HepG2 (cell line): ENCODE results near the gene FBXO5. TPM values are rescaled to one million over a fixed set of nuclear protein-coding genes. Genes with fewer than 3 reads are reported as not detected.

Source experiments
- ATAC-seq: fragments of 200-7000 bp; cut with Tn5 transposase; 3 replicates; pipeline ENCODE4 v1.9.1; 2020; ENCODE audit warnings: mild to moderate bottlenecking, moderate library complexity
- BruUV-seq: library from RNA; stranded (reverse); fragments of 400-500 nt; replicated peaks from 2 replicates; lab custom pipeline; 2021; lab: Mats Ljungman, UMichigan
- CTCF ChIA-PET: fragments of 300-600 bp; formaldehyde crosslinking; extraction: SDS; loops from one replicate; lab custom pipeline; 2021; ENCODE audit warnings: low total read pairs, inconsistent platforms, low intra/inter-chr PET ratio; lab: Yijun Ruan, JAX
- POLR2A ChIA-PET: fragments of 350-600 bp; sonication (Branson Sonifier 250); formaldehyde crosslinking; loops from one replicate; lab custom pipeline; 2020; ENCODE audit warnings: antibody characterized with exemption, inconsistent platforms; lab: Yijun Ruan, JAX
- DNase-seq: peaks from one replicate; pipeline ENCODE4 v3.0.0-alpha.2; 2015; ENCODE audit warnings: low spot score
- FAIRE-seq: peaks from 3 replicates; lab custom pipeline; 2011; peaks lifted over from hg19 to GRCh38; lab: Jason Lieb, UNC
- H2AFZ ChIP-seq: one replicate; pipeline ENCODE4 v1.6.1; 2011; ENCODE audit warnings: low read length, inconsistent platforms
- H3K27ac ChIP-seq: fragments of 300-600 bp; 3 replicates; pipeline ENCODE4 v1.8.0; 2011; ENCODE audit warnings: mixed run types, mild to moderate bottlenecking, mixed read lengths, low read length, inconsistent platforms; ENCODE audit not compliant: insufficient read depth; ENCODE audit errors: extremely low read length
- H3K27me3 ChIP-seq, 2 experiments: fragments of 200-600 bp in 1 of 2; 2 replicates in 1 of 2; 3 replicates in 1 of 2; pipeline versions ENCODE4 v1.6.0 to v1.8.0; 2011; ENCODE audit warnings: low read length in 2 of 2, mild to moderate bottlenecking in 2 of 2, moderate library complexity in 2 of 2, inconsistent platforms in 1 of 2; ENCODE audit not compliant: insufficient read depth in 2 of 2, control insufficient read depth in 1 of 2
- H3K36me3 ChIP-seq, 2 experiments: fragments of 200-600 bp in 1 of 2; replicated peaks in 1 of 2; 2 replicates in 1 of 2; 3 replicates in 1 of 2; pipeline versions ENCODE4 v1.5.1 to v1.8.0; 2011; ENCODE audit warnings: low read length in 2 of 2, inconsistent platforms in 1 of 2; ENCODE audit not compliant: insufficient read depth in 2 of 2, control insufficient read depth in 1 of 2
- H3K4me1 ChIP-seq: 2 replicates; pipeline ENCODE4 v1.5.1; 2012; ENCODE audit warnings: low read length, inconsistent platforms; ENCODE audit not compliant: insufficient read depth
- H3K4me2 ChIP-seq: 2 replicates; pipeline ENCODE4 v1.6.0; 2011; ENCODE audit warnings: low read depth, low read length, inconsistent platforms
- H3K4me3 ChIP-seq, 3 experiments: fragments of 200-600 bp in 1 of 3; sonication (generic), shearing (Covaris generic) in 1 of 3; replicated peaks in 1 of 3; 2 replicates each; pipeline ENCODE4 v1.5.1; 2011 to 2016; ENCODE audit warnings: low read length in 3 of 3, inconsistent platforms in 2 of 3, low read depth in 2 of 3, mild to moderate bottlenecking in 2 of 3, control low read depth in 1 of 3, mixed read lengths in 1 of 3; ENCODE audit not compliant: insufficient read depth in 1 of 3
- H3K79me2 ChIP-seq: one replicate; pipeline ENCODE4 v1.6.1; 2011; ENCODE audit warnings: low read length, inconsistent platforms; ENCODE audit not compliant: insufficient read depth
- H3K9ac ChIP-seq: 2 replicates; pipeline ENCODE4 v1.6.0; 2011; ENCODE audit warnings: mild to moderate bottlenecking, low read depth, low read length, inconsistent platforms; ENCODE audit not compliant: insufficient read depth
- H3K9me3 ChIP-seq: 2 replicates; pipeline ENCODE4 v1.5.1; 2012; ENCODE audit warnings: mild to moderate bottlenecking, low read length
- H4K20me1 ChIP-seq: 2 replicates; pipeline ENCODE4 v1.6.0; 2011; ENCODE audit warnings: inconsistent platforms, mild to moderate bottlenecking, low read length, moderate library complexity; ENCODE audit not compliant: insufficient read depth
- DNMT3B ChIP-seq: conservative IDR thresholded peaks from 2 replicates; pipeline ENCODE4 v1.6.1; 2016; ENCODE audit warnings: missing biosample characterization, control low read depth
- MEF2D ChIP-seq: sonication (generic); formaldehyde crosslinking; IDR thresholded peaks from 2 replicates; pipeline ENCODE4 v1.5.1; 2020; ENCODE audit warnings: mild to moderate bottlenecking, missing genetic modification reagents
- NKX3-1 ChIP-seq: sonication (generic); formaldehyde crosslinking; IDR thresholded peaks from 2 replicates; pipeline ENCODE4 v1.5.0; 2020; ENCODE audit warnings: missing genetic modification reagents
- PRPF4 ChIP-seq: fragments of 200-400 bp; formaldehyde crosslinking; IDR thresholded peaks from 2 replicates; pipeline ENCODE4 v1.6.1; 2016; ENCODE audit warnings: low read length, low read depth; ENCODE audit not compliant: poor library complexity, severe bottlenecking
- TFAP4 ChIP-seq: sonication (generic); IDR thresholded peaks from 2 replicates; pipeline ENCODE4 v1.6.1; 2016; ENCODE audit warnings: low read depth, borderline replicate concordance
- ZNF124 ChIP-seq: sonication (generic); formaldehyde crosslinking; IDR thresholded peaks from 2 replicates; pipeline ENCODE4 v1.4.0; 2020; ENCODE audit warnings: missing genetic modification reagents
- ZNF703 ChIP-seq: sonication (generic); formaldehyde crosslinking; IDR thresholded peaks from 2 replicates; pipeline ENCODE4 v1.5.1; 2020; ENCODE audit warnings: missing genetic modification reagents, mild to moderate bottlenecking, moderate library complexity, borderline replicate concordance
- ZNF704 ChIP-seq: sonication (generic); formaldehyde crosslinking; IDR thresholded peaks from 2 replicates; pipeline ENCODE4 v1.8.1; 2023; ENCODE audit warnings: mild to moderate bottlenecking, inconsistent platforms, moderate library complexity, missing genetic modification reagents, borderline replicate concordance
- ZNF766 ChIP-seq: sonication (generic); formaldehyde crosslinking; IDR thresholded peaks from 2 replicates; pipeline ENCODE4 v1.5.0; 2020; ENCODE audit warnings: missing genetic modification reagents, borderline replicate concordance
- WGBS: methylation state at CpG from one replicate; pipeline ENCODE4 v1.1.6; 2017; ENCODE audit warnings: low lambda C conversion rate; 5-methylcytosine and 5-hydroxymethylcytosine counted together
- in situ Hi-C: cut with HindIII; loops from 2 replicates; pipeline ENCODE4 v1.10.0; 2017; ENCODE audit warnings: low pct_unique_long_range_greater_than_20kb; ENCODE audit not compliant: extremely low pct_ligation_motif_present
- intact Hi-C: fragments of 100-400 bp; cut with micrococcal nuclease; formaldehyde crosslinking; loops from one replicate; pipeline ENCODE4 v1.10.0; 2022; ENCODE audit not compliant: unreplicated experiment
- polyA plus RNA-seq, 8 experiments: library from polyadenylated mRNA; depleted of rRNA in 3 of 8; stranded (reverse) in 7 of 8; unstranded in 1 of 8; fragments of >200 nt; fragmentation: Illumina TruSeq in 4 of 8; extraction: Trizol in 4 of 8; gene quantifications; 2 replicates each; pipeline versions ENCODE4 v1.2.1 to v1.2.3, GENCODE V29; 2011 to 2016; ENCODE audit warnings: low read depth in 4 of 8, missing spikeins in 1 of 8, mixed read lengths in 1 of 8; ENCODE audit not compliant: insufficient read depth in 1 of 8
- total RNA-seq, 5 experiments: library from RNA; depleted of rRNA; stranded (reverse); fragments of >200 nt; fragmentation: Illumina TruSeq; extraction: Trizol; gene quantifications; 2 replicates each; pipeline ENCODE4 v1.2.3, GENCODE V29; 2016; ENCODE audit warnings: low read depth in 1 of 5
- TF ChIP-seq, protein P1 (sequence below): sonication (generic); formaldehyde crosslinking; IDR thresholded peaks from 2 replicates; pipeline ENCODE4 v1.9.0; 2021; ENCODE audit warnings: missing genetic modification reagents, borderline replicate concordance
- TF ChIP-seq, protein P2 (sequence below): sonication (generic); formaldehyde crosslinking; IDR thresholded peaks from 2 replicates; pipeline ENCODE4 v1.4.0; 2020; ENCODE audit warnings: missing genetic modification reagents
- TF ChIP-seq, protein P3 (sequence below): sonication (generic); formaldehyde crosslinking; IDR thresholded peaks from 2 replicates; pipeline ENCODE4 v1.5.1; 2020; ENCODE audit warnings: missing genetic modification reagents, mild to moderate bottlenecking, borderline replicate concordance

Gene FBXO5
- total and polyA plus RNA-seq, 2 of the 13 experiments (the other 11 are each of a cell fraction or from before 2014, with no cell fraction given) = 15.8 to 41.5 TPM

DNA sequence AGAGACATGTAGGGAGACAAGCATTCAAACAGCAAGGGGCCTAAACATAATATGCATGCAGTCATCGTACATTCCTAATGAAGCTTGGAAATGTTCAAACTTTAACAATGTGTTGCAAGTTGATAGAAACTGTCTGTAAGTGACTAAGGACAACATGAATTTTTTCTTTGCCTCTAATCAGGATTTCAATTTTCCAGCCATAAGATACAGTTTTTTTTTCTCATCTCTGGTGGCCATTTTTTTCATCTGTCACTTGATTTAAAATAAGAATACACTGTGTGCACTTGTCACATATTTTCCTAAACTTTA lies 41.8 kb upstream of the FBXO5 start:
- no peak for DNase-seq
- Histone ChIP-seq H4K20me1 (no peaks in the 10 kb centered on the region), H3K27me3 (peaks cover 0 to 7% of the 10 kb centered on the region in 2 experiments; a peak in 1 of 5 replicates), H3K79me2 (no peaks in the 10 kb centered on the region), H3K9me3 (no peaks in the 10 kb centered on the region), H3K9ac (no peak overlapping the region), H3K4me3 (no peak overlapping the region), H3K36me3 (no peaks in the 10 kb centered on the region), H3K27ac (no peak overlapping the region), H3K4me2 (no peak overlapping the region), H2AFZ (no peak overlapping the region), H3K4me1 (peaks cover 12% of the 10 kb centered on the region)
- no TSS peak for BruUV-seq
- ChIA-PET CTCF (interaction anchor here (1.4 to 2.2 kb wide), 2 partner anchors 70 to 161 kb away, joined by 8 to 13 read pairs; no protein-coding TSS in a partner anchor), POLR2A (no interaction called here)
- TF ChIP-seq, protein P1, sequence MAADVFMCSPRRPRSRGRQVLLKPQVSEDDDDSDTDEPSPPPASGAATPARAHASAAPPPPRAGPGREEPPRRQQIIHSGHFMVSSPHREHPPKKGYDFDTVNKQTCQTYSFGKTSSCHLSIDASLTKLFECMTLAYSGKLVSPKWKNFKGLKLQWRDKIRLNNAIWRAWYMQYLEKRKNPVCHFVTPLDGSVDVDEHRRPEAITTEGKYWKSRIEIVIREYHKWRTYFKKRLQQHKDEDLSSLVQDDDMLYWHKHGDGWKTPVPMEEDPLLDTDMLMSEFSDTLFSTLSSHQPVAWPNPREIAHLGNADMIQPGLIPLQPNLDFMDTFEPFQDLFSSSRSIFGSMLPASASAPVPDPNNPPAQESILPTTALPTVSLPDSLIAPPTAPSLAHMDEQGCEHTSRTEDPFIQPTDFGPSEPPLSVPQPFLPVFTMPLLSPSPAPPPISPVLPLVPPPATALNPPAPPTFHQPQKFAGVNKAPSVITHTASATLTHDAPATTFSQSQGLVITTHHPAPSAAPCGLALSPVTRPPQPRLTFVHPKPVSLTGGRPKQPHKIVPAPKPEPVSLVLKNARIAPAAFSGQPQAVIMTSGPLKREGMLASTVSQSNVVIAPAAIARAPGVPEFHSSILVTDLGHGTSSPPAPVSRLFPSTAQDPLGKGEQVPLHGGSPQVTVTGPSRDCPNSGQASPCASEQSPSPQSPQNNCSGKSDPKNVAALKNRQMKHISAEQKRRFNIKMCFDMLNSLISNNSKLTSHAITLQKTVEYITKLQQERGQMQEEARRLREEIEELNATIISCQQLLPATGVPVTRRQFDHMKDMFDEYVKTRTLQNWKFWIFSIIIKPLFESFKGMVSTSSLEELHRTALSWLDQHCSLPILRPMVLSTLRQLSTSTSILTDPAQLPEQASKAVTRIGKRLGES (CRISPR knock-in tag) = no peak
- TF ChIP-seq ZNF703 (CRISPR knock-in tag) = no peak
- TF ChIP-seq TFAP4 = no peak
- TF ChIP-seq NKX3-1 (CRISPR knock-in tag) = no peak
- TF ChIP-seq, protein P2, sequence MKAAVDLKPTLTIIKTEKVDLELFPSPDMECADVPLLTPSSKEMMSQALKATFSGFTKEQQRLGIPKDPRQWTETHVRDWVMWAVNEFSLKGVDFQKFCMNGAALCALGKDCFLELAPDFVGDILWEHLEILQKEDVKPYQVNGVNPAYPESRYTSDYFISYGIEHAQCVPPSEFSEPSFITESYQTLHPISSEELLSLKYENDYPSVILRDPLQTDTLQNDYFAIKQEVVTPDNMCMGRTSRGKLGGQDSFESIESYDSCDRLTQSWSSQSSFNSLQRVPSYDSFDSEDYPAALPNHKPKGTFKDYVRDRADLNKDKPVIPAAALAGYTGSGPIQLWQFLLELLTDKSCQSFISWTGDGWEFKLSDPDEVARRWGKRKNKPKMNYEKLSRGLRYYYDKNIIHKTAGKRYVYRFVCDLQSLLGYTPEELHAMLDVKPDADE (CRISPR knock-in tag) = no peak
- no peak for TF ChIP-seq DNMT3B (CRISPR knock-in tag)
- no peak for TF ChIP-seq ZNF704 (CRISPR knock-in tag)
- no peak for TF ChIP-seq ZNF124 (CRISPR knock-in tag)
- no peak for TF ChIP-seq PRPF4
- TF ChIP-seq MEF2D (CRISPR knock-in tag) = no peak
- TF ChIP-seq, protein P3, sequence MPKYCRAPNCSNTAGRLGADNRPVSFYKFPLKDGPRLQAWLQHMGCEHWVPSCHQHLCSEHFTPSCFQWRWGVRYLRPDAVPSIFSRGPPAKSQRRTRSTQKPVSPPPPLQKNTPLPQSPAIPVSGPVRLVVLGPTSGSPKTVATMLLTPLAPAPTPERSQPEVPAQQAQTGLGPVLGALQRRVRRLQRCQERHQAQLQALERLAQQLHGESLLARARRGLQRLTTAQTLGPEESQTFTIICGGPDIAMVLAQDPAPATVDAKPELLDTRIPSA (CRISPR knock-in tag) = no peak
- TF ChIP-seq ZNF766 (CRISPR knock-in tag) = no peak
- intact Hi-C loops = loop anchor here (1.0 to 5.0 kb wide), 6 partner anchors 21 to 272 kb away; partner anchors contain the start of gene VIP
- 4% methylated on average over 1 of the region's 1 CpG for WGBS
- no peak for ATAC-seq
- in situ Hi-C loops = loop anchor here (10.0 to 25.0 kb wide), 2 partner anchors 160 to 488 kb away; no protein-coding TSS in a partner anchor
- no peak for FAIRE-seq
